Measurements from ENCODE around the gene DENND5A. TPM values are rescaled to one million over a fixed set of nuclear protein-coding genes. Genes with fewer than 3 reads are reported as not detected.
"Not testable (repeated sequence)": the region's sequence is repeated elsewhere in the genome, so short reads cannot be mapped to it uniquely, and the experiment has no call there.

Gene DENND5A
- total RNA-seq, 2 experiments from 2014 or later, result 78.5 to 81.1 TPM

- Mint-ChIP-seq H3K27me3 (ENCODE audit: low read depth) (no peaks in the 10 kb centered on the region), H3K27ac (no peak overlapping the region), H3K4me3 (no peak overlapping the region), H3K36me3 (ENCODE audit: low read depth) (peaks cover 22% of the 10 kb centered on the region), H3K4me1 (ENCODE audit: low read depth) (peaks cover 55% of the 10 kb centered on the region), H3K9me3 (ENCODE audit: insufficient read depth) (peaks cover 11% of the 10 kb centered on the region)
- ChIA-PET CTCF (interaction anchor here (1.0 to 1.5 kb wide), 2 partner anchors 12 to 17 kb away, joined by 3 to 4 read pairs; no protein-coding TSS in a partner anchor), POLR2A (interaction anchor here (0.6 to 1.5 kb wide), 2 partner anchors 228 to 258 kb away, joined by 4 read pairs; partner anchors contain the start of gene ZNF143)
- DNase-seq (no peak), ATAC-seq (no peak)
Measured at GRCh38 chr11:9232482-9232881, 32.7 kb downstream of the DENND5A start.

- POLR2A ChIA-PET, result interaction anchor here (0.6 to 1.5 kb wide), 3 partner anchors 33 to 259 kb away, joined by 4 read pairs; partner anchors contain the start of gene ZNF143
Measured at GRCh38 chr11:9231848-9232177, 33.3 kb downstream of the DENND5A start.

DNA sequence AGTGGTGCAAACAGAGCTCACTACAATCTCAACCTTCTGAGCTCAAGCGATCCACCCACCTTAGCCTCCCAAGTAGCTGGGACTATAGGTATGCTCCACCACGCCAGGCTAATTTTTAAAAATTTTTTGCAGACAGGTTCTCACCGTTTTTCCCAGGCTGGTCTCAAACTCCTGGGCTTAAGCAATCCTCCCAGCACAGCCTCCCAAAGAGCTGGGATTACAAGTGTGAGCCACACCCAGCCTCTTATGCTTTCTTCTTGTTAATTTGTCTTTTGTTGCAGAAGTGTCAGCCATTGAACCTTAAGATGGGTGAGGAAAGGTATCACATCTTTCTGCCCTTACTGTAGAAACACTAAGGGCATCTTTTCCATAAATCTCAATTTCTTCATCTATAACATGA, 34.9 kb downstream of the DENND5A start:
- H3K36me3 Mint-ChIP-seq (ENCODE audit: low read depth), result peaks cover 19% of the 10 kb centered on the region
- H3K27ac Mint-ChIP-seq, result peak overlapping the region; percentile 88
- H3K9me3 Mint-ChIP-seq (ENCODE audit: insufficient read depth), result peaks cover 11% of the 10 kb centered on the region
- peaks cover 53% of the 10 kb centered on the region for H3K4me1 Mint-ChIP-seq (ENCODE audit: low read depth)
- CTCF ChIA-PET, result interaction anchor here (1.5 kb wide), 1 partner anchor 83 kb away, joined by 3 read pairs; no protein-coding TSS in a partner anchor
- no peak for ATAC-seq
- H3K4me3 Mint-ChIP-seq, result peak overlapping the region; percentile 9
- no peak for DNase-seq
- H3K27me3 Mint-ChIP-seq (ENCODE audit: low read depth), result no peaks in the 10 kb centered on the region
- POLR2A ChIA-PET, result interaction anchor here (0.6 kb wide), 1 partner anchor 25 kb away, joined by 3 read pairs; no protein-coding TSS in a partner anchor

More at GRCh38 chr11:9231848-9232177, 33.3 kb downstream of the DENND5A start:
- ATAC-seq, result peak; percentile 65
- H3K4me1 Mint-ChIP-seq (ENCODE audit: low read depth), result peaks cover 53% of the 10 kb centered on the region
- DNase-seq, result peak; percentile 35
- peaks cover 11% of the 10 kb centered on the region for H3K9me3 Mint-ChIP-seq (ENCODE audit: insufficient read depth)
- H3K36me3 Mint-ChIP-seq (ENCODE audit: low read depth), result peaks cover 22% of the 10 kb centered on the region
- no peaks in the 10 kb centered on the region for H3K27me3 Mint-ChIP-seq (ENCODE audit: low read depth)
- CTCF ChIA-PET, result interaction anchor here (1.0 to 1.5 kb wide), 5 partner anchors 13 to 275 kb away, joined by 3 to 4 read pairs (median 3); no protein-coding TSS in a partner anchor
- peak overlapping the region; percentile 80 for H3K27ac Mint-ChIP-seq
- H3K4me3 Mint-ChIP-seq, result peak overlapping the region; percentile 80

DNA sequence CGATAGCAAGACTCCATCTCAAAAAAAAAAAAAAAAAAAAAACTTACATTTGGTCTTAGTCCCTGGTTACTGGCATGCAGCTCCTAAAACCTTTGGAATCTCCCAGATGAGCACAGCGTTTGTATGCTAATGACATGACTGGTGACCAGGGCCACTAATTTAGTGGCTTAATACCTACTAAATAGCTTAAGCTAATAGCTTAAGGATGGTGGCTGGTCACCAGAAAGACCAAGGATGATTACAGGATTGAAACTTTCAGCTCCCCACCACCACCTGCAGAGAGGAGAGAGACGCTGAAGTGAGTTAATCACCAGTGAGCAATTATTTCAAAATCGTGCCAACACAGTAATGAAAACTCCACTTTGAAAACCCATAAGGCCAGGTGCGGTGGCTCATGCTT, 37.1 kb downstream of the DENND5A start:
- H3K27ac Mint-ChIP-seq, result no peak overlapping the region
- ChIA-PET POLR2A (no interaction called here), CTCF (no interaction called here)
- H3K9me3 Mint-ChIP-seq (ENCODE audit: insufficient read depth), result no peaks in the 10 kb centered on the region
- no peak for DNase-seq
- H3K4me1 Mint-ChIP-seq (ENCODE audit: low read depth), result peaks cover 47% of the 10 kb centered on the region
- ATAC-seq, result no peak
- peaks cover 3% of the 10 kb centered on the region for H3K36me3 Mint-ChIP-seq (ENCODE audit: low read depth)
- no peaks in the 10 kb centered on the region for H3K27me3 Mint-ChIP-seq (ENCODE audit: low read depth)
- H3K4me3 Mint-ChIP-seq, result no peak overlapping the region

DNA sequence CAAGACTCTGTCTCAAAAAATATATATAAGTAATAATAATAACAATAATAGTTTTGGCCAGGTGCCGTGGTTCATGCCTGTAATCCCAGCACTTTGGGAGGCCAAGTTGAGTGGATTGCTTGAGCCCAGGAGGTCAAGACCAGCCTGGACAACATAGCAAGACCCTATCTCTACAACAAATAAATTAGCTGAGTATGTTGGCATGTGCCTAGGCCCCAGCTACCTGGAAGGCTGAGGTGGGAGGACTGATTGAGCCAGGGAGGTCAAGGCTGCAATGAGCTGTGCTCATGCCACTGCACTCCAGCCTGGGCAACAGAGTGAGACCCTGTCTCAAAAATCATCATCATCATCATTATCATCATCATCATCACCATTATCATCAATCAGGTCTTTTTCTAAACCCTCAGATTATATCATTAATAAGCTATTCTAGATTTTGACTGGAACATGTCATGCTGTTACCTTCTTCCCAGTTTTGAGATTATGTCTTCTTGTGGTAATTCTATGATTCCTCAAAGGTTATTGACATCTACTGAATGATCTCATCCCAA, 39.3 kb downstream of the DENND5A start:
- no peak overlapping the region for H3K27ac Mint-ChIP-seq
- DNase-seq (no peak), ATAC-seq (no peak)
- ChIA-PET POLR2A (no interaction called here), CTCF (interaction anchor here (1.0 kb wide), 1 partner anchor 8 kb away, joined by 6 read pairs; no protein-coding TSS in a partner anchor)
- no peak overlapping the region for H3K4me3 Mint-ChIP-seq
- peaks cover 3% of the 10 kb centered on the region for H3K36me3 Mint-ChIP-seq (ENCODE audit: low read depth)
- H3K9me3 Mint-ChIP-seq (ENCODE audit: insufficient read depth), result no peaks in the 10 kb centered on the region
- peaks cover 30% of the 10 kb centered on the region for H3K4me1 Mint-ChIP-seq (ENCODE audit: low read depth)
- H3K27me3 Mint-ChIP-seq (ENCODE audit: low read depth), result no peaks in the 10 kb centered on the region

GRCh38 chr11:9222654-9223053, 42.5 kb downstream of the DENND5A start:
- POLR2A ChIA-PET, result no interaction called here
- DNase-seq, result no peak
- Mint-ChIP-seq H3K4me3 (no peak overlapping the region), H3K4me1 (ENCODE audit: low read depth) (peaks cover 18% of the 10 kb centered on the region), H3K9me3 (ENCODE audit: insufficient read depth) (no peaks in the 10 kb centered on the region), H3K36me3 (ENCODE audit: low read depth) (peaks cover 3% of the 10 kb centered on the region), H3K27me3 (ENCODE audit: low read depth) (no peaks in the 10 kb centered on the region), H3K27ac (no peak overlapping the region)
- CTCF ChIA-PET, result interaction anchor here (0.8 kb wide), 1 partner anchor 12 kb away, joined by 3 read pairs; no protein-coding TSS in a partner anchor
- ATAC-seq, result no peak

GRCh38 chr11:9220853-9221252, 44.3 kb downstream of the DENND5A start:
- CTCF ChIA-PET; H3K27ac Mint-ChIP-seq; H3K36me3 Mint-ChIP-seq (ENCODE audit: low read depth); DNase-seq; H3K9me3 Mint-ChIP-seq (ENCODE audit: insufficient read depth); ATAC-seq; H3K27me3 Mint-ChIP-seq (ENCODE audit: low read depth); H3K4me3 Mint-ChIP-seq; POLR2A ChIA-PET: not testable (repeated sequence)
- peaks cover 17% of the 10 kb centered on the region for H3K4me1 Mint-ChIP-seq (ENCODE audit: low read depth)

DNA sequence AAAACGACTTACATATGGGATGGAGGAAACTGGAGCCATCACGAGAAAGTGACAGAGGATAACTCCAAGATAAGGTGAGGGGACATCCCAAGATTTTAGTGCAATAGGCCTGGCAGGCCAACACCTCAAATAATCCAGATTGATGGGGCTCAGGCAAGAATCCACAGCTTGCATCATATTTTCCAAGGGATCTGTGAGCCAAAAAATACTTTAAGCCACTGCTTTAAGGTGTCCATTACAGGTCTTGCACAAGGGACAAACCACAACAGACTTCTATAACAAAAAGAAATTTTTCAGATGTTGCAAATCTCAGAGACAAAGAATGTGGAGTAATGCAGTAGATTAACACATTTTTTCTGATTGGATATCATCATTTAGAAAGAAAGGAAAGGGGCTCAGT, 45.6 kb downstream of the DENND5A start:
- no peaks in the 10 kb centered on the region for H3K9me3 Mint-ChIP-seq (ENCODE audit: insufficient read depth)
- no peaks in the 10 kb centered on the region for H3K27me3 Mint-ChIP-seq (ENCODE audit: low read depth)
- H3K27ac Mint-ChIP-seq, result no peak overlapping the region
- POLR2A ChIA-PET, result no interaction called here
- H3K4me1 Mint-ChIP-seq (ENCODE audit: low read depth), result peaks cover 25% of the 10 kb centered on the region
- CTCF ChIA-PET, result no interaction called here
- no peak overlapping the region for H3K4me3 Mint-ChIP-seq
- ATAC-seq (no peak), DNase-seq (no peak)
- H3K36me3 Mint-ChIP-seq (ENCODE audit: low read depth), result no peaks in the 10 kb centered on the region

- DNase-seq (no peak), ATAC-seq (no peak)
- H3K4me1 Mint-ChIP-seq (ENCODE audit: low read depth), result peaks cover 29% of the 10 kb centered on the region
- POLR2A ChIA-PET, result no interaction called here
- no peaks in the 10 kb centered on the region for H3K27me3 Mint-ChIP-seq (ENCODE audit: low read depth)
- H3K9me3 Mint-ChIP-seq (ENCODE audit: insufficient read depth), result no peaks in the 10 kb centered on the region
- no peak overlapping the region for H3K4me3 Mint-ChIP-seq
- CTCF ChIA-PET, result no interaction called here
- H3K36me3 Mint-ChIP-seq (ENCODE audit: low read depth), result no peaks in the 10 kb centered on the region
- H3K27ac Mint-ChIP-seq, result no peak overlapping the region
Measured at GRCh38 chr11:9219115-9219514, 46.0 kb downstream of the DENND5A start.

DNA sequence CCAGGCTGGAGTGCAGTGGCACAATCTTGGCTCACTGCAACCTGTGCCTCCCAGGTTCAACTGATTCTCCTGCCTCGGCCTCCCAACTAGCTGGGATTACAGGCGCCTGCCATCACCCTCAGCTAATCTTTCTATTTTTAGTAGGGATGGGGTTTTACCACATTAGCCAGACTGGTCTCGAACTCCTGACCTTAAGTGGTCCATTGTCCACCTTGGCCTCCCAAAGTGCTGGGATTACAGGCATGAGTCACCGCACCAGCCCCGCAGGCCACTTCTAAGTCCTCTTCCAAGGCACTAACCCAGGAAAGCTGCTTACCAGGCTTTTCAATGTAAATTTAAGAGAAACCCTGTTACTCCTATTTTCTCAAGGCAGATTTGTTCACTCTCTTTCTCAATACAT, 50.4 kb downstream of the DENND5A start:
- no peaks in the 10 kb centered on the region for H3K9me3 Mint-ChIP-seq (ENCODE audit: insufficient read depth)
- ChIA-PET POLR2A (no interaction called here), CTCF (interaction anchor here (1.6 kb wide), 1 partner anchor 17 kb away, joined by 4 read pairs; no protein-coding TSS in a partner anchor)
- peak overlapping the region; percentile 25 for H3K27ac Mint-ChIP-seq
- peaks cover 2% of the 10 kb centered on the region for H3K36me3 Mint-ChIP-seq (ENCODE audit: low read depth)
- H3K4me1 Mint-ChIP-seq (ENCODE audit: low read depth), result peaks cover 54% of the 10 kb centered on the region
- no peak overlapping the region for H3K4me3 Mint-ChIP-seq
- ATAC-seq (no peak), DNase-seq (no peak)
- H3K27me3 Mint-ChIP-seq (ENCODE audit: low read depth), result no peaks in the 10 kb centered on the region

DNA sequence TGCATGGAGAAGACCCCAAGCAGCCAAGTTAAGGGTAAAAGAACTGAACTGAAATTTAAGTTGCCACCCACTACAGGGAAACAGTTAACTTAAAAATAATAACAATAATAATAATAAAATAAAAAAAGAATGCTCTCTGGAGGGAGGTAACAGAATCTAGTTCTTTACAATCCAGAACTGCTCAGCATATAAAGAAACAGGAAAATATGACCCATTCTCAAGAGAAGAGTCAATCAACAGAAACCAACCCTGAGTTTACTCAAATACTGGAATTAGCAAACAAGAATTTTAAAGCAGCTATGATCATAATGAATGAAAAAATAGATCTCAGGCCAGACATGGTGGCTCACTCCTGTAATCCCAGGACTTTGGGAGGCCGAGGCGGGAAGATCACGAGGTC, 53.8 kb downstream of the DENND5A start:
- peaks cover 5% of the 10 kb centered on the region for H3K36me3 Mint-ChIP-seq (ENCODE audit: low read depth)
- H3K4me3 Mint-ChIP-seq, result no peak overlapping the region
- H3K9me3 Mint-ChIP-seq (ENCODE audit: insufficient read depth), result no peaks in the 10 kb centered on the region
- ChIA-PET CTCF (interaction anchor here (1.1 to 1.2 kb wide), 3 partner anchors 12 to 324 kb away, joined by 3 to 4 read pairs (median 3); no protein-coding TSS in a partner anchor), POLR2A (no interaction called here)
- no peaks in the 10 kb centered on the region for H3K27me3 Mint-ChIP-seq (ENCODE audit: low read depth)
- H3K27ac Mint-ChIP-seq, result no peak overlapping the region
- peaks cover 65% of the 10 kb centered on the region for H3K4me1 Mint-ChIP-seq (ENCODE audit: low read depth)
- DNase-seq (no peak), ATAC-seq (no peak)

DNA sequence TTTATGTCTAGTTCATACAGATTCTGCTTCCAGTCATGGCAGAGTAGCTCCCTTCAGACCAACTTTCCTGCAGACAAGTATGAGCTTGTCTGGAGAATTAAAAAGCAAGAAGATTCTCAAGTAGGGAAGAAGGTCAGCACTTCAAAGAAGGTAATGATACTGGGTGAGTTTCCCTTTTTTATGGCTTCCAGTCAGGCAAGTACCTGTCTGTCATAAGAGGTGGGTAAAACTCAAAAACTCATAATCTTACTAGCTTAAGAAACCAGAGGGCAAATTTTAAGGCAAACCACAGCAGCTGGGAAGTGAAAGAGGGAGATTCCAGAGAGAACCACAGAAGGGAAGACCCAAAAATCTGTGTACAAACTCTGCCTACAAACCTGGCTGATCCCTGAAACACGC, 54.2 kb downstream of the DENND5A start:
- CTCF ChIA-PET, result interaction anchor here (1.2 kb wide), 2 partner anchors 12 to 324 kb away, joined by 3 read pairs; no protein-coding TSS in a partner anchor

More for the DNA sequence above, 54.2 kb downstream of the DENND5A start:
- POLR2A ChIA-PET, result no interaction called here
- no peak overlapping the region for H3K4me3 Mint-ChIP-seq
- peaks cover 6% of the 10 kb centered on the region for H3K36me3 Mint-ChIP-seq (ENCODE audit: low read depth)
- H3K4me1 Mint-ChIP-seq (ENCODE audit: low read depth), result peaks cover 61% of the 10 kb centered on the region
- DNase-seq, result no peak
- H3K27ac Mint-ChIP-seq, result no peak overlapping the region
- H3K27me3 Mint-ChIP-seq (ENCODE audit: low read depth), result no peaks in the 10 kb centered on the region
- no peak for ATAC-seq
- H3K9me3 Mint-ChIP-seq (ENCODE audit: insufficient read depth), result no peaks in the 10 kb centered on the region
